Measurements from ENCODE around the gene TRIM71. TPM values are rescaled to one million over a fixed set of nuclear protein-coding genes. Genes with fewer than 3 reads are reported as not detected.

The TRIM71 gene
- total RNA-seq, 1 donor from 2014 or later = 106 TPM

DNA sequence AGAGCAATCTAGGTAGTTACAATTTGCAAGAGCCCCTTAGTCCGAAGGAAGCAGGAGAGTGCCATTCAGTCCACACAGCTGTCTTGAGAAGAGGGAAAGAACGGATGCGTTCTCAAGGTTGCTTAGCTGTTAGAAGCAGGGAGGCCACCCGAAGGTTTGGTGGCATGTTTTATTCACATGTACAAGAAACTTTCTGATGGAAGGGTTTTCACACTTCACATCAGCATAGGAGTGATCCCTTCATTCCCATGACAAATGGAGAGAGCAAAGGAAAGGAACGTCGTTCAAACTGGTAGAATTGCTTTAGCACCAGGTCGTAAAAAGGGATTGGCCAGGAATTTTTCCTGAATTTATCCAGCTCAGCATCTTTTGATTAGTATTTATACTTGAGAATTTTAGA lies 53.5 kb downstream of the TRIM71 start:
- Histone ChIP-seq H3K4me2 (peak overlapping the region; percentile 87), H3K9ac (no peak overlapping the region), H3K4me1 (peaks cover 71% of the 10 kb centered on the region), H3K27ac (peak overlapping the region; percentile 39), H3K27me3 (no peaks in the 10 kb centered on the region), H3K36me3 (no peaks in the 10 kb centered on the region), H2AFZ (replicated peaks) (no peak overlapping the region), H3K9me3 (ENCODE audit: low read depth) (no peaks in the 10 kb centered on the region), H3K79me2 (ENCODE audit: low read depth) (peaks cover 99% of the 10 kb centered on the region), H3K4me3 (peak overlapping the region; percentile 44), H3F3A (ENCODE audit: low read depth) (peaks cover 52% of the 10 kb centered on the region), H4K20me1 (ENCODE audit: low read depth) (peaks cover 96% of the 10 kb centered on the region)
- Mint-ChIP-seq H3K36me3 (peaks cover 10% of the 10 kb centered on the region), H3K4me3 (no peak overlapping the region), H3K27ac (peak overlapping the region; percentile 2), H3K4me1 (peaks cover 74% of the 10 kb centered on the region), H3K27me3 (ENCODE audit: insufficient read depth, low read depth) (no peaks in the 10 kb centered on the region), H3K9me3 (no peaks in the 10 kb centered on the region)
- no peak for TF ChIP-seq CTCF (IDR thresholded peaks at IDR 0.05)
- TF ChIP-seq EZH2phosphoT487 (IDR thresholded peaks at IDR 0.05) = no peak
- TF ChIP-seq EZH2 (IDR thresholded peaks at IDR 0.05) = no peak
- no peak for DNase-seq (ENCODE audit: low spot score)

DNA sequence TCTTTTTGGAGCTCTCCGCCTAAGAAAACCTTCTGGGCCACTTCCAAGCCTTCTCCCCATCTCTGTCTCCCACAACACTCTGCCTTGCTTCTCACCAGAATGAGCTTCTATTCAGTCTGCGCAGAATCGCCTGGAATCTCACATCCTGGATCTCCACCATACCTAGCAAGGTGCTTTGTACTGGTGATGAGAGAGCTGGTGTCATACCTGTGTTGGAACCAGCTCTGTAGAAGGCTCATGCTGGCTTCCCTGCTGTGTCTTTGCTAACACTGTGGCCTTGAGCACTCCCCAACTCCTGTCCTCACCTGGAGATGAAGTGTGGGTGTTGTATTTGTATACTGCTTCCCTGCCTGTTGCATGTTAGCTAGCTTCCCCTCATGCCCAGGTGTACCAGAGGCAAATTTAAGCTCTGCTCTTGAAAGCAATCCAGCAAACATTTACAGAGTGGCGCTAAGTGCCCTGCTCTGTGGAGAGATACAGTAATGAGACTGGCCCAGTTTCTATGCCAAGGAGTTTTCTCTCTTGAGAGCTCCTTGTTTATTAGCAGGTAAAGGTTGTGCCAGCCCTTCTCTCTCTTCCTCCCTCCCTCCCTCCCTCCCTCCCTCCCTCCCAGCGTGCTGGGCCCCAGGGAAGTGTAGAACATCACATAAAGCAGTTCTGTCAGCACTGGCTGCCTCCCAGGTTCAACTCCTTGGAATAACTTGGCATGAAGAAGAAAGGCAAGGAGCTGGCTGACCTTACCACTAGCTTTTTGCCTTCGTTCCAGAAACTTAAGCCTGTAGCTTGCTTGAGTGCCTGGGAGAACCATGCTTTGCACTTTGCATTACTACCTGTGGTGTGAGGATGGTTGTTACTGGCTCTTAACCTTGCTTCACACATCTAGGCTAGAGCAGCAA lies 54.9 kb downstream of the TRIM71 start:
- H3K4me3 Mint-ChIP-seq = no peak overlapping the region
- Histone ChIP-seq H3K79me2 (ENCODE audit: low read depth) (peaks cover 99% of the 10 kb centered on the region), H3K9me3 (ENCODE audit: low read depth) (no peaks in the 10 kb centered on the region), H3K27ac (peak overlapping the region; percentile 39), H3K27me3 (no peaks in the 10 kb centered on the region), H4K20me1 (ENCODE audit: low read depth) (peaks cover 91% of the 10 kb centered on the region), H3F3A (ENCODE audit: low read depth) (peaks cover 42% of the 10 kb centered on the region), H3K4me1 (peaks cover 57% of the 10 kb centered on the region), H3K9ac (no peak overlapping the region), H3K36me3 (peaks cover 7% of the 10 kb centered on the region), H2AFZ (replicated peaks) (no peak overlapping the region), H3K4me3 (no peak overlapping the region), H3K4me2 (peak overlapping the region; percentile 87)
- peaks cover 60% of the 10 kb centered on the region for H3K4me1 Mint-ChIP-seq
- no peaks in the 10 kb centered on the region for H3K27me3 Mint-ChIP-seq (ENCODE audit: insufficient read depth, low read depth)
- peaks cover 23% of the 10 kb centered on the region for H3K36me3 Mint-ChIP-seq
- H3K9me3 Mint-ChIP-seq = peaks cover 1% of the 10 kb centered on the region
- no peak for DNase-seq (ENCODE audit: low spot score)
- peak overlapping the region; percentile 24 for H3K27ac Mint-ChIP-seq
- TF ChIP-seq EZH2 (IDR thresholded peaks at IDR 0.05) = no peak
- TF ChIP-seq CTCF (IDR thresholded peaks at IDR 0.05) = no peak

GRCh38 chr3:32873531-32874130 lies 55.8 kb downstream of the TRIM71 start:
- peaks cover 28% of the 10 kb centered on the region for H3K36me3 Mint-ChIP-seq
- no peak overlapping the region for H3K4me3 Mint-ChIP-seq
- Histone ChIP-seq H3K9ac (no peak overlapping the region), H3K4me1 (peaks cover 50% of the 10 kb centered on the region), H3K4me2 (no peak overlapping the region), H2AFZ (replicated peaks) (no peak overlapping the region), H3K27me3 (no peaks in the 10 kb centered on the region), H3K4me3 (no peak overlapping the region), H3K36me3 (peaks cover 7% of the 10 kb centered on the region), H3K79me2 (ENCODE audit: low read depth) (peaks cover 99% of the 10 kb centered on the region), H3K27ac (no peak overlapping the region), H3F3A (ENCODE audit: low read depth) (peaks cover 35% of the 10 kb centered on the region), H3K9me3 (ENCODE audit: low read depth) (no peaks in the 10 kb centered on the region), H4K20me1 (ENCODE audit: low read depth) (peaks cover 91% of the 10 kb centered on the region)
- no peak for DNase-seq (ENCODE audit: low spot score)
- peak overlapping the region; percentile 24 for H3K27ac Mint-ChIP-seq
- peaks cover 5% of the 10 kb centered on the region for H3K9me3 Mint-ChIP-seq
- TF ChIP-seq EZH2 (IDR thresholded peaks at IDR 0.05) (no peak), CTCF (IDR thresholded peaks at IDR 0.05) (peak; percentile 8)
- peaks cover 51% of the 10 kb centered on the region for H3K4me1 Mint-ChIP-seq
- H3K27me3 Mint-ChIP-seq (ENCODE audit: insufficient read depth, low read depth) = no peaks in the 10 kb centered on the region
